Neural cell (in vitro differentiated cells): ENCODE measurements around the gene AKR7A2. TPM values are rescaled to one million over a fixed set of nuclear protein-coding genes. Genes with fewer than 3 reads are reported as not detected.
"Not testable (repeated sequence)": the region's sequence is repeated elsewhere in the genome, so short reads cannot be mapped to it uniquely, and the experiment has no call there.

Source experiments
- H2AFZ ChIP-seq: fragments of 200-600, 300-800 bp; sonication (generic), shearing (Covaris generic); 2 replicates; pipeline ENCODE4 v1.6.0; 2014; ENCODE audit warnings: low read depth, mild to moderate bottlenecking, antibody characterized with exemption, low read length, moderate library complexity
- H3F3A ChIP-seq: fragments of 200-600 bp; shearing (Covaris generic); 2 replicates; pipeline ENCODE4 v1.6.1; 2016; ENCODE audit warnings: mild to moderate bottlenecking, moderate library complexity, mixed read lengths, antibody characterized with exemption, low read length; ENCODE audit not compliant: insufficient read depth, poor library complexity, severe bottlenecking
- H3K27ac ChIP-seq: fragments of 200-600, 300-800 bp; sonication (generic), shearing (Covaris generic); 2 replicates; pipeline ENCODE4 v1.5.1; 2014; ENCODE audit warnings: mild to moderate bottlenecking, low read length, moderate library complexity
- H3K27me3 ChIP-seq: fragments of 300-800, 200-600 bp; sonication (generic), shearing (Covaris generic); 2 replicates; pipeline ENCODE4 v1.6.0; 2014; ENCODE audit warnings: mild to moderate bottlenecking, low read depth, low read length, moderate library complexity; ENCODE audit not compliant: insufficient read depth
- H3K36me3 ChIP-seq: fragments of 300-800, 200-600 bp; sonication (generic), shearing (Covaris generic); 2 replicates; pipeline ENCODE4 v1.5.1; 2014; ENCODE audit warnings: mild to moderate bottlenecking, antibody characterized with exemption, low read length, moderate library complexity; ENCODE audit not compliant: insufficient read depth
- H3K4me2 ChIP-seq: fragments of 300-800, 200-600 bp; sonication (generic), shearing (Covaris generic); 2 replicates; pipeline ENCODE4 v1.6.0; 2014; ENCODE audit warnings: mild to moderate bottlenecking, low read length
- H3K4me3 ChIP-seq: fragments of 300-800, 200-600 bp; sonication (generic), shearing (Covaris generic); 2 replicates; pipeline ENCODE4 v1.5.1; 2014; ENCODE audit warnings: mild to moderate bottlenecking, low read length, moderate library complexity
- H3K79me2 ChIP-seq: fragments of 200-600 bp; shearing (Covaris generic); replicated peaks from 2 replicates; pipeline ENCODE4 v1.6.0; 2014; ENCODE audit warnings: mild to moderate bottlenecking, low read length, moderate library complexity; ENCODE audit not compliant: insufficient read depth
- H3K9ac ChIP-seq: fragments of 300-800, 200-600 bp; sonication (generic), shearing (Covaris generic); 2 replicates; pipeline ENCODE4 v1.6.1; 2016; ENCODE audit warnings: mild to moderate bottlenecking, low read length, mixed read lengths
- H3K9me2 ChIP-seq: fragments of 200-600 bp; shearing (Covaris generic); 2 replicates; pipeline ENCODE4 v1.6.1; 2016; ENCODE audit warnings: mild to moderate bottlenecking, low read length, mixed read lengths; ENCODE audit not compliant: insufficient read depth
- H3K9me3 ChIP-seq: fragments of 200-600, 300-800 bp; sonication (generic), shearing (Covaris generic); 2 replicates; pipeline ENCODE4 v1.6.1; 2016; ENCODE audit warnings: mild to moderate bottlenecking, mixed run types, low read length, moderate library complexity, mixed read lengths
- H4K20me1 ChIP-seq: fragments of 200-600 bp; shearing (Covaris generic); 2 replicates; pipeline ENCODE4 v1.6.1; 2016; ENCODE audit warnings: mild to moderate bottlenecking, mixed run types; ENCODE audit not compliant: insufficient read depth
- EP300 ChIP-seq: fragments of 450-650 bp; conservative IDR thresholded peaks from 2 replicates; pipeline ENCODE4 v1.6.1; 2014; ENCODE audit warnings: antibody characterized with exemption, mild to moderate bottlenecking, moderate library complexity; ENCODE audit not compliant: poor library complexity, severe bottlenecking
- POLR2AphosphoS5 ChIP-seq: IDR thresholded peaks from 2 replicates; pipeline ENCODE4 v1.6.1; 2012
- RAD21 ChIP-seq: fragments of 450-650 bp; conservative IDR thresholded peaks from 2 replicates; pipeline ENCODE4 v1.6.1; 2014; ENCODE audit warnings: antibody characterized with exemption, mild to moderate bottlenecking, moderate library complexity
- SMC3 ChIP-seq: fragments of 450-650 bp; conservative IDR thresholded peaks from 2 replicates; pipeline ENCODE4 v1.6.1; 2014; ENCODE audit warnings: antibody characterized with exemption, mild to moderate bottlenecking, moderate library complexity; ENCODE audit not compliant: poor library complexity
- TAF1 ChIP-seq: IDR thresholded peaks from 2 replicates; pipeline ENCODE4 v1.6.1; 2012; ENCODE audit warnings: low read depth
- polyA plus RNA-seq: library from polyadenylated mRNA; depleted of rRNA; stranded (reverse); fragments of >200 nt; gene quantifications from 2 replicates; pipeline ENCODE4 v1.2.3, GENCODE V29; 2014
- TF ChIP-seq, protein P1 (sequence below): fragments of 450-650 bp; IDR thresholded peaks from 2 replicates; pipeline ENCODE4 v1.5.1; 2014; ENCODE audit warnings: antibody characterized with exemption, mild to moderate bottlenecking, moderate library complexity; ENCODE audit not compliant: poor library complexity, severe bottlenecking
- TF ChIP-seq, protein P2 (sequence below): IDR thresholded peaks from 2 replicates; pipeline ENCODE4 v1.6.1; 2012; ENCODE audit warnings: borderline replicate concordance

The AKR7A2 gene
- polyA plus RNA-seq, 1 donor from 2014 or later = 50.6 TPM

DNA sequence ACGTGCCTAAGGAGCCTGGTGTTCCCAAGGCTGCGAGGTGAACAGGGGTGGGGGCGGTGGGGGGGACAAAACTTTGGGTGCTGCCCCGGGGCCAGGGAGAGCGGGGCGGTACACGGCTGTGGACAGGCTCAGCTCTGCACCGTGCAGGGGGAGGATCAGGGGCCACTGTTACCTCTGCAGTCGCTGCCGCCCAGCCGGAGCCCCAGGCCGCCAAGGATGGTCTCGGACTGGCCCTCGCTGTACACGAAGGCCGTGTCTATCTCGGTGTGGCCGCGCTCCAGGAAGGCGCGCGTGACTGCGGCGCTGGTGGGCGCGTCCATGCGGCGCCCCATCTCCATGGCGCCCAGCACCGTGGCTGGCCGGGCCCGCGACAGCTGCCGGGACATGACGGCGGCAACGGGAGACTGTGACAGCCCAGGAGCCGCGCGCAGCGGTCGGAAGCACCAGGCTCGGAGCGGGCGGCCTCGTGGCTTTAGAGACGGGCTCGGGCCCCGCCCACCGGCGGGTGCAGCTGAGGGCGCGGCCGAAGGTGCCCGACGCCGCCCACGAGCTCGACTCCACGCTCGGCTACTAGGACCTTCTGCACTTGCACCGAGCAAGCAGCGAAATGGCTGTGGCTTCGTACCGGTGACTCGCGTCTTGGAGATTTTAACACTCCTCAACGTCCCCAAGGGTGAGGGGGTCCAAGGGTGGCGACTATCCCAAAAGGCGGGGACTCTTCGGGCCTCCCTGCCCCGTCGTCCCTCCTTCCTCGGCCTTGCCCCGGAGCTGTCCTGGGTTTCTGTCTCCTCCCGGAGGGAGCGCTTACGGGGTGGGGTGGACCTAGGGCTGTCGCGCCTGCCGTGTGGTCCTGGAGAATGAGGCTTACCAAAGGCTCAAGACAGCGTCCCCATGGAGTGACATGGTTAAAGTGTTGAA is 23.4 kb downstream of the AKR7A2 start, which contains the start of gene AKR7A3:
AKR7A3 (minus strand) TSS at position 447 of the 918 bp plus-strand sequence; CDS start at position 386, 61 bp downstream.
- not testable (repeated sequence) for H3K9me3 ChIP-seq, H3K9me2 ChIP-seq, H3K79me2 ChIP-seq, H3K4me2 ChIP-seq, H3K4me3 ChIP-seq, H4K20me1 ChIP-seq, H2AFZ ChIP-seq, H3K27ac ChIP-seq, H3K36me3 ChIP-seq, H3K27me3 ChIP-seq, H3K9ac ChIP-seq, H3F3A ChIP-seq

DNA sequence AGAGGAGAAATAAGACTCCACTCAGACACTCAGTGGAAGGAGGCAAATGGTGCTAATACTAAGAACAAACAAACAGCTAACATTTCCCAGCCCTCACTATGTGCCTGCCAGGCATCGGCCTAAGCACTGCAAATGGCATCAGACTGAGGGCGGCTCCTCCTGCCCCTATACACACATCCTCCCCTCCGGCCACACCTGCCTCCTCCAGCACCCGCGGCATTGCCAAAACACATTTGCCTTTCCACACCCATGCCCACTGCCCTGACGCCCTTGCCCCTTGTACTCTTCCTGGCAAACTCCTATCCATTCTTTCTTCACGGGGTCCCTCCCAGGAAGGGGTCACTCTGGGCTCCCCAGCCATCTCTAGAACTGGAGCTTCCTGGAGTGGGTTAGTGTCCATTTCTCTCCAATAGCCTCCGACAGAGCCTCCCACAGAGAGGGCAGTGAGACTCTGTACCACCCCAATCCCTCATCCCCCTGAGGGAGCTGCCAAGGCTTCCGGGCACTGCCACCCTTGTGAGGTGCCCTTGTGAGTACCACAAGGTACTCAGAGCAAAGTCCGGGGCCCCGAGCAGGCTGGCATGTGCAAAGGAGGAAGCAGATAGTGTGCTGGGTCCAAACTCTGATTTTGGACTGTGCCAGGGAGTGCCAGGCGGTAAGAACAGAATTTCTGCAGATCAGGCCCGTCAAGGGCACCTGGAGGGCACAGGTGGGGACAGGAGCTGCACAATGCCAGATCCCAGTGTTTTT is 24.3 kb downstream of the AKR7A2 start:
- no peak overlapping the region for H3K4me2 ChIP-seq
- no peaks in the 10 kb centered on the region for H3K27me3 ChIP-seq
- no peaks in the 10 kb centered on the region for H3K9me3 ChIP-seq
- no peaks in the 10 kb centered on the region for H3K79me2 ChIP-seq
- TF ChIP-seq POLR2AphosphoS5 = no peak
- TF ChIP-seq EP300 = no peak
- no peak for TF ChIP-seq TAF1
- no peak for TF ChIP-seq SMC3
- TF ChIP-seq, protein P1, sequence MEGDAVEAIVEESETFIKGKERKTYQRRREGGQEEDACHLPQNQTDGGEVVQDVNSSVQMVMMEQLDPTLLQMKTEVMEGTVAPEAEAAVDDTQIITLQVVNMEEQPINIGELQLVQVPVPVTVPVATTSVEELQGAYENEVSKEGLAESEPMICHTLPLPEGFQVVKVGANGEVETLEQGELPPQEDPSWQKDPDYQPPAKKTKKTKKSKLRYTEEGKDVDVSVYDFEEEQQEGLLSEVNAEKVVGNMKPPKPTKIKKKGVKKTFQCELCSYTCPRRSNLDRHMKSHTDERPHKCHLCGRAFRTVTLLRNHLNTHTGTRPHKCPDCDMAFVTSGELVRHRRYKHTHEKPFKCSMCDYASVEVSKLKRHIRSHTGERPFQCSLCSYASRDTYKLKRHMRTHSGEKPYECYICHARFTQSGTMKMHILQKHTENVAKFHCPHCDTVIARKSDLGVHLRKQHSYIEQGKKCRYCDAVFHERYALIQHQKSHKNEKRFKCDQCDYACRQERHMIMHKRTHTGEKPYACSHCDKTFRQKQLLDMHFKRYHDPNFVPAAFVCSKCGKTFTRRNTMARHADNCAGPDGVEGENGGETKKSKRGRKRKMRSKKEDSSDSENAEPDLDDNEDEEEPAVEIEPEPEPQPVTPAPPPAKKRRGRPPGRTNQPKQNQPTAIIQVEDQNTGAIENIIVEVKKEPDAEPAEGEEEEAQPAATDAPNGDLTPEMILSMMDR = no peak
- TF ChIP-seq, protein P2, sequence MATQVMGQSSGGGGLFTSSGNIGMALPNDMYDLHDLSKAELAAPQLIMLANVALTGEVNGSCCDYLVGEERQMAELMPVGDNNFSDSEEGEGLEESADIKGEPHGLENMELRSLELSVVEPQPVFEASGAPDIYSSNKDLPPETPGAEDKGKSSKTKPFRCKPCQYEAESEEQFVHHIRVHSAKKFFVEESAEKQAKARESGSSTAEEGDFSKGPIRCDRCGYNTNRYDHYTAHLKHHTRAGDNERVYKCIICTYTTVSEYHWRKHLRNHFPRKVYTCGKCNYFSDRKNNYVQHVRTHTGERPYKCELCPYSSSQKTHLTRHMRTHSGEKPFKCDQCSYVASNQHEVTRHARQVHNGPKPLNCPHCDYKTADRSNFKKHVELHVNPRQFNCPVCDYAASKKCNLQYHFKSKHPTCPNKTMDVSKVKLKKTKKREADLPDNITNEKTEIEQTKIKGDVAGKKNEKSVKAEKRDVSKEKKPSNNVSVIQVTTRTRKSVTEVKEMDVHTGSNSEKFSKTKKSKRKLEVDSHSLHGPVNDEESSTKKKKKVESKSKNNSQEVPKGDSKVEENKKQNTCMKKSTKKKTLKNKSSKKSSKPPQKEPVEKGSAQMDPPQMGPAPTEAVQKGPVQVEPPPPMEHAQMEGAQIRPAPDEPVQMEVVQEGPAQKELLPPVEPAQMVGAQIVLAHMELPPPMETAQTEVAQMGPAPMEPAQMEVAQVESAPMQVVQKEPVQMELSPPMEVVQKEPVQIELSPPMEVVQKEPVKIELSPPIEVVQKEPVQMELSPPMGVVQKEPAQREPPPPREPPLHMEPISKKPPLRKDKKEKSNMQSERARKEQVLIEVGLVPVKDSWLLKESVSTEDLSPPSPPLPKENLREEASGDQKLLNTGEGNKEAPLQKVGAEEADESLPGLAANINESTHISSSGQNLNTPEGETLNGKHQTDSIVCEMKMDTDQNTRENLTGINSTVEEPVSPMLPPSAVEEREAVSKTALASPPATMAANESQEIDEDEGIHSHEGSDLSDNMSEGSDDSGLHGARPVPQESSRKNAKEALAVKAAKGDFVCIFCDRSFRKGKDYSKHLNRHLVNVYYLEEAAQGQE = no peak
- TF ChIP-seq RAD21 = no peak
- H3K9me2 ChIP-seq = no peaks in the 10 kb centered on the region
- no peaks in the 10 kb centered on the region for H3F3A ChIP-seq
- H3K36me3 ChIP-seq = no peaks in the 10 kb centered on the region
- H2AFZ ChIP-seq = no peak overlapping the region
- H3K9ac ChIP-seq = no peak overlapping the region
- no peak overlapping the region for H3K4me3 ChIP-seq
- H4K20me1 ChIP-seq = no peaks in the 10 kb centered on the region
- no peak overlapping the region for H3K27ac ChIP-seq

DNA sequence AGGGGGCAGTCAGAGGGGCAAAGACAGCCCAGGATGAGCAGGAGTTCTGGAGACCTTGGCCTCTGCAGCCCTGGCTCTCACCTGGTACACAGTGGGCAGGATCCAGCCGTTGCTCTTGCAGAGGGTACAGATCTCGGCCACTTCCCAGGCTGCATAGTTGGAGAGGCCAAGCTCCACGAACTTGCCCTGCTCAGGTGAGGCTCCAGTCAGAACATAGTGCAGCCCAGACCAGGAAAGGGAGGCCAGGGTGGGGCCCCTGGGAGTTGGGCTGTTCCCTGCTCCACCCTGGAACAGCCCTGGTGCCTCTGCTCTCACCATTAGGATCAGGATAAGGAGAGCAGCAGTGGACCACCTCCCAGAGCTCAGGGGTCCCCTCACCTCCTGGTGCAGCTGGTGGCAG is 26.1 kb downstream of the AKR7A2 start:
- H3K9me2 ChIP-seq, H2AFZ ChIP-seq, H3K9ac ChIP-seq, H4K20me1 ChIP-seq, H3K27me3 ChIP-seq, H3F3A ChIP-seq, H3K79me2 ChIP-seq, H3K36me3 ChIP-seq, H3K9me3 ChIP-seq, H3K4me3 ChIP-seq, H3K4me2 ChIP-seq, H3K27ac ChIP-seq: not testable (repeated sequence)

DNA sequence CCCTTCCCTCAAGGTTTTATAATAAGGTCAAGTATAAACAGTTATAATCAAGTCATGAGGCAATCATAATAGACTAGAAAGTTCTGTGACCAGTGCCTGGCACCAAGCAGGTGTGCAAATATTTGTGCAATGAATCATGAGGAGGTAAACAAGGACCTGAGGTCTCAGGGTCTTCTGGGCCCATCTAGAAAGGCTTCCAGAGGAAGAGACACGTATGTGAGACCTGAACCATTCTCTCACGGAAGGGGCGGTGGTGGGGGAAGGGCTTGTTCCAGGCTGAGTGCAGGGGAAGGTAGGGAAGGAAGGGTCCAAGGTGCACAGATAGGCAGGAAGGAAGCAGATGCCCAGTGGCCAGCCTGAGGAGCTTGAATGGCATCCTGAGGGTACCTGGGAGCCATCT is 26.6 kb downstream of the AKR7A2 start:
- not testable (repeated sequence) for H3K9me3 ChIP-seq, H3K36me3 ChIP-seq, H3K79me2 ChIP-seq, H3K9ac ChIP-seq, H3K4me3 ChIP-seq, H3K27me3 ChIP-seq, H3K9me2 ChIP-seq, H2AFZ ChIP-seq, H3F3A ChIP-seq, H3K27ac ChIP-seq, H4K20me1 ChIP-seq, H3K4me2 ChIP-seq
